ENCODE measurements around the gene STPG3.
A peak's percentile ranks its signal among the peaks of the same experiment; 100 is the strongest.

The STPG3 gene

GRCh38 chr9:137275203-137275587 lies 24.1 kb downstream of the STPG3 start:
- Histone ChIP-seq H3K9me3 (ENCODE audit: low read length) (no peaks in the 10 kb centered on the region), H3K9ac (ENCODE audit: low read length) (no peak overlapping the region), H3K4me1 (ENCODE audit: insufficient read depth, low read length) (peaks cover 4% of the 10 kb centered on the region), H3K27me3 (ENCODE audit: control insufficient read depth in 1 of 2, insufficient read depth in 2 of 2, low read length in 2 of 2) (peaks cover 0 to 39% of the 10 kb centered on the region in 2 donors), H3K4me3 (ENCODE audit: low read depth in 1 of 2, low read length in 2 of 2) (no peak overlapping the region), H3K36me3 (ENCODE audit: insufficient read depth, low read length) (peaks cover 10% of the 10 kb centered on the region), H3K27ac (ENCODE audit: low read depth, low read length) (no peak overlapping the region)

DNA sequence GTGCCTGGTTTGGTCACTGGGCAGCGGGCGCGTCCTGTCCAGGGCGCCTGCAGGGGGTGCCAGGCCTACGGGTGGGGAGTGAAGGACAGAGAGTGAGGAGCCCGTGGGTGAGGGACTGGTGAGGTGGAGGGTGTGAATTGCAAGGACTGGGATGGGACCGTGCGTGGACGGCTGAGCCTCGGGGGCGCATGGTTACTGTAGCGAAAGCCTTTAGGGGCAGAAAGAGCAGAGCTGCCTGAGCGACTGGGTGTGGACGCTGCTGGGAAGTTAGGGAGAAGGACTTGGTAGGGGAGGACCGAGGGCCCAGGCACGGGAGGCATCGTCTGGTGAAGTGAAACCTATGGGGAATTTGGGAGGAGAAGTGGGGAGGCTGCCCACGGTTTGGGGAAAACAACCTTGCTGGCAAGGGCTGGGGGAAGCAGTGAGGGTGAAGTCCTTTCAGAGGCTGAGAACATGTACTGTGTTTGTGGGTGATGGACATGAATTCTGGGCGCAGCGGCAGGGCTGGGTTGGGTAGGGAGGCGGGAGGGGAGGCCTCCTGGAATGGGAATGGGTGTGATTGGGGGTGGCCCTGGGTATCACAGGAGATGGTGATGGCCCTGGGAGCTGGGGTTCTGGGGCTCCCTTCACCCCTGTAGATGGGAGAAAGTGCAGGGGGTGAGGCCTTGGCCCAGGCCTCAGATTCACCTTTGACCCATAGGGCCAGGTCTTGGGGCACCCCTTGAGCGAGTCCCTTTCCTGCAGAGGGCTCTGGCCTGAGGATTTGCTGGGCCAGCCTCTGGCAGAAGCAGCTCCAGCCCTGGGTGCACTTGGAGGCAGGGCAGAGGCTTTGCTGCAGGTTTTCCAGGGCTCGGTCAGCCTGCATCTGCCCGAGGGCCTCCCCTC lies 24.7 kb downstream of the STPG3 start:
- Histone ChIP-seq H3K9ac (ENCODE audit: low read length) (no peak overlapping the region), H3K4me3 (ENCODE audit: low read depth in 1 of 2, low read length in 2 of 2) (no peak overlapping the region), H3K9me3 (ENCODE audit: low read length) (no peaks in the 10 kb centered on the region), H3K36me3 (ENCODE audit: insufficient read depth, low read length) (peaks cover 10% of the 10 kb centered on the region), H3K27ac (ENCODE audit: low read depth, low read length) (no peak overlapping the region), H3K27me3 (ENCODE audit: control insufficient read depth in 1 of 2, insufficient read depth in 2 of 2, low read length in 2 of 2) (peaks cover 0 to 46% of the 10 kb centered on the region in 2 donors), H3K4me1 (ENCODE audit: insufficient read depth, low read length) (peaks cover 4% of the 10 kb centered on the region)

- Histone ChIP-seq H3K4me3 (ENCODE audit: low read depth in 1 of 2, low read length in 2 of 2) (peak overlapping the region in 1 of 2 donors; percentile 38), H3K27ac (ENCODE audit: low read depth, low read length) (peak overlapping the region; percentile 49), H3K9me3 (ENCODE audit: low read length) (no peaks in the 10 kb centered on the region), H3K36me3 (ENCODE audit: insufficient read depth, low read length) (peaks cover 10% of the 10 kb centered on the region), H3K4me1 (ENCODE audit: insufficient read depth, low read length) (peaks cover 4% of the 10 kb centered on the region), H3K9ac (ENCODE audit: low read length) (no peak overlapping the region), H3K27me3 (ENCODE audit: control insufficient read depth in 1 of 2, insufficient read depth in 2 of 2, low read length in 2 of 2) (peaks cover 0 to 54% of the 10 kb centered on the region in 2 donors)
Measured at GRCh38 chr9:137276473-137277328, 25.6 kb downstream of the STPG3 start.

DNA sequence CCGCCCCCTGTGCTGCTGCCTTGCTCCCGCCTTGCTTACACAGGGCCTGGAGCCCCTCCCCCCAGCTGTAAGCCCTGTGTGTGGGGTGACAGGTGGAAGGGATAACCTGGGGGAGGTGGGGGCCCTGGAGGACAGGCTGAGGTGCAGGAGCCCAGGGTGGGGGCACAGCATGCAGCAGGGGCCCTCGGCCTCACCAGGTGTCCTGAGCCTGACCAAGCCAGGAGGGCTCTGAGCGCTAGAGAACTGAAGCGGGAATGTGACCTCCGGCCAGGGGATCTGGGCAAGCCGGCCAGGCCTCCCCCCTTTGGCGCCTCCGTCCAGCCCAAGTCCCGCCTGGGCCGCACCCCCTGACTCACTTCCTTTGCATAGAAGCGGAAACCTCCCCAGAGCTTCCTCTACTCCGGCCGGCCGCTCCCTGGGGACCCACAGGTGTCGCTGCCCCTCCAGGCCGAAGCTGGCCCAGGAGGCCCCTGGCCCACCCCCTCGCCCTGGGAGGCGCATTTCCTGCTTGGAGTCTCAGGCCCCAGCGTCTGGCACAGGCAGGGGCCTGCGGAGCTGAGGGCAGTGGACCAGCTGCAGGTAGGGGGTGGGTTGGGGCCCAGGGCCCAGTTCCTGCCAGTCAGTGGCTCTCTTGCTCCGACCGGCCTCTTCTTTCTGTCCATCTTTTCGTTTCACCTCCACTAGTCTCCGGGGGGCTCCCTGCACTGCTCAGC lies 26.4 kb downstream of the STPG3 start, which contains the start of gene TOR4A:
Gene TOR4A (plus strand): TSS at position 398 of the 713 bp plus-strand sequence. CDS start 964 bp downstream, outside the sequence.
- Histone ChIP-seq H3K27me3 (ENCODE audit: control insufficient read depth in 1 of 2, insufficient read depth in 2 of 2, low read length in 2 of 2) (peaks cover 0 to 57% of the 10 kb centered on the region in 2 donors), H3K36me3 (ENCODE audit: insufficient read depth, low read length) (peaks cover 2% of the 10 kb centered on the region), H3K4me1 (ENCODE audit: insufficient read depth, low read length) (peaks cover 4% of the 10 kb centered on the region), H3K27ac (ENCODE audit: low read depth, low read length) (peak within 1 kb of the TSS; percentile 49), H3K4me3 (ENCODE audit: low read depth in 1 of 2, low read length in 2 of 2) (peak within 1 kb of the TSS; percentile 38), H3K9me3 (ENCODE audit: low read length) (no peaks in the 10 kb centered on the region), H3K9ac (ENCODE audit: low read length) (no peak within 1 kb of the TSS)

DNA sequence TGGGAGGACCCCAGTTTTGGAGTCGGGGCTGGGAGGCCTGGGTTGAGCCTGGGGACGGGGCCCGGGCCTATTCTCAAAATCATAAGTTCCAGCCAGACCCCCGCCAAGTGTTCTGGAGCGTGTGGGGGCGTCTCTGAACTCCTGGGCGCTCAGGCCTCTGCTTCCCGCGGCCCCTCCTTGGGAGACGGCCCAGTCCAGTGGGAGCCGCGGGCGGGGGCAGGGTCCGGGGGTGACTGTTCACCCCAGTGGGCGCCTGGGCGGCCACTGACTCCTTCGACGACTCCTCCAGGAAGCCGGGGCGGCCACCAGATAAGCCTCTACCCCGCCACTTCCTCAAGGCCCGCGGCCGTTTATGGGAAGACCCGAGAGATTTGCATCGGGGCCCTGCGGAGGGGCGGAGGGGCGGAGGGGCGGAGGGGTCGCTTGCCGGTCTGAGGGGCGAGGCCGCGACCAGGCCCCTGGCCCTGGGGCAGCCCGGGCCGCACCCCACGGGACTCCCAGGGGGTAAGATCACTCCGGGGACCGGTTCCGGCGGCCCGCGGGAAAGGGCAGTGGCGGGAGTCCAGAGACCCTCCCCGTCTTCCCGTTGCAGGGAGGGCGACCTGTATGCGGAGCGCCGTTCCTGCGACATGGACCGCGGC lies 27.1 kb downstream of the STPG3 start:
- peaks cover 0 to 57% of the 10 kb centered on the region in 2 donors for H3K27me3 ChIP-seq (ENCODE audit: control insufficient read depth in 1 of 2, insufficient read depth in 2 of 2, low read length in 2 of 2)
- no peak overlapping the region for H3K9ac ChIP-seq (ENCODE audit: low read length)
- peak overlapping the region; percentile 38 for H3K4me3 ChIP-seq (ENCODE audit: low read depth in 1 of 2, low read length in 2 of 2)
- no peaks in the 10 kb centered on the region for H3K36me3 ChIP-seq (ENCODE audit: insufficient read depth, low read length)
- H3K4me1 ChIP-seq (ENCODE audit: insufficient read depth, low read length): peaks cover 4% of the 10 kb centered on the region
- no peaks in the 10 kb centered on the region for H3K9me3 ChIP-seq (ENCODE audit: low read length)
- H3K27ac ChIP-seq (ENCODE audit: low read depth, low read length): peak overlapping the region; percentile 32

GRCh38 chr9:137278721-137279711 lies 27.9 kb downstream of the STPG3 start:
- Histone ChIP-seq H3K4me3 (ENCODE audit: low read depth in 1 of 2, low read length in 2 of 2) (no peak overlapping the region), H3K36me3 (ENCODE audit: insufficient read depth, low read length) (no peaks in the 10 kb centered on the region), H3K9ac (ENCODE audit: low read length) (no peak overlapping the region), H3K9me3 (ENCODE audit: low read length) (no peaks in the 10 kb centered on the region), H3K4me1 (ENCODE audit: insufficient read depth, low read length) (peaks cover 4% of the 10 kb centered on the region), H3K27ac (ENCODE audit: low read depth, low read length) (no peak overlapping the region), H3K27me3 (ENCODE audit: control insufficient read depth in 1 of 2, insufficient read depth in 2 of 2, low read length in 2 of 2) (peaks cover 0 to 57% of the 10 kb centered on the region in 2 donors)

DNA sequence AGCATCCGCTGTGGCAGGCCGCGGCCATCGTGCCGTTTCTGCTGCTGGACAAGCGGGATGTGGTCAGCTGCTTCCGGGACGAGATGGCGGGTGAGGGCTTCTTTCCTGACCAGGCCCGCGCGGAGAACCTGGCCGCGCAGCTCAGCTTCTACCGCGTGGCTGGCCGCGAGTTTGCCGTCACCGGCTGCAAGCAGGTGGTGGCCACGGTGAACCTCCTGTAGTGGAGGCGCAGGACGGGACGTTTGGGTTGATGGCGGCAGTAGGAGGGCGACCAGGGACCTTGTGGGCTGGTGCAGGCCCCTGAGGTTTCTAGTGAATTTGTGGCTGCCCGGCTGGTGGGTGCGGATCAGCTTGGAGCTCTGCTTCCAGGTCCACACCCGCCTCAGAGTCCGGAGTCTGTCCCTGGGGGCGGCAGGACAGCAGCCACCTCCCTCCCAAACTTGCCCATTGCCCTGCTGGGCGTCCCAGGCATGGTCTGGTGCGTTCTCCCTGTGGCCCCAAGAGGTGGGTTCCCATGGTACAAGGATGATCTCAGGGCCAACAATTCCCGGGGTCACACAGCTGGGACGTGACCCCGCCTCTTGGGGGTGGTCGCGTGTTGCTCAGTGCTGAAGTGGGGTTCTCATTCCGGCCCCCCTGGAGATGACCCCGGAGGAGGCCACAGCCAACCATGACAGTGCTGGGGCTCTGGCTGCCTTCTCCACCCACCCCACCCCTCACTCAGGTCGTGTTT lies 28.8 kb downstream of the STPG3 start:
- H3K4me3 ChIP-seq (ENCODE audit: low read depth in 1 of 2, low read length in 2 of 2): no peak overlapping the region
- peaks cover 4% of the 10 kb centered on the region for H3K4me1 ChIP-seq (ENCODE audit: insufficient read depth, low read length)
- no peaks in the 10 kb centered on the region for H3K36me3 ChIP-seq (ENCODE audit: insufficient read depth, low read length)
- H3K9ac ChIP-seq (ENCODE audit: low read length): no peak overlapping the region
- no peak overlapping the region for H3K27ac ChIP-seq (ENCODE audit: low read depth, low read length)
- no peaks in the 10 kb centered on the region for H3K9me3 ChIP-seq (ENCODE audit: low read length)
- peaks cover 0 to 52% of the 10 kb centered on the region in 2 donors for H3K27me3 ChIP-seq (ENCODE audit: control insufficient read depth in 1 of 2, insufficient read depth in 2 of 2, low read length in 2 of 2)

- Histone ChIP-seq H3K4me3 (ENCODE audit: low read depth in 1 of 2, low read length in 2 of 2) (no peak overlapping the region), H3K27me3 (ENCODE audit: control insufficient read depth in 1 of 2, insufficient read depth in 2 of 2, low read length in 2 of 2) (peaks cover 0 to 52% of the 10 kb centered on the region in 2 donors), H3K27ac (ENCODE audit: low read depth, low read length) (no peak overlapping the region), H3K9ac (ENCODE audit: low read length) (no peak overlapping the region), H3K4me1 (ENCODE audit: insufficient read depth, low read length) (peaks cover 4% of the 10 kb centered on the region), H3K36me3 (ENCODE audit: insufficient read depth, low read length) (no peaks in the 10 kb centered on the region), H3K9me3 (ENCODE audit: low read length) (no peaks in the 10 kb centered on the region)
Measured at GRCh38 chr9:137280474-137281344, 29.6 kb downstream of the STPG3 start.

All from muscle layer of colon (tissue), 2 donors.